ENCODE results near the gene METTL24.
"Not testable (repeated sequence)": the region's sequence is repeated elsewhere in the genome, so short reads cannot be mapped to it uniquely, and the experiment has no call there.

METTL24 gene

GRCh38 chr6:110309432-110309831 is 48.7 kb downstream of the METTL24 start:
- not testable (repeated sequence) for DNase-seq

GRCh38 chr6:110307368-110307767 is 50.8 kb downstream of the METTL24 start:
- no peak for DNase-seq

GRCh38 chr6:110305832-110306231 is 52.3 kb downstream of the METTL24 start:
- DNase-seq: not testable (repeated sequence)

DNA sequence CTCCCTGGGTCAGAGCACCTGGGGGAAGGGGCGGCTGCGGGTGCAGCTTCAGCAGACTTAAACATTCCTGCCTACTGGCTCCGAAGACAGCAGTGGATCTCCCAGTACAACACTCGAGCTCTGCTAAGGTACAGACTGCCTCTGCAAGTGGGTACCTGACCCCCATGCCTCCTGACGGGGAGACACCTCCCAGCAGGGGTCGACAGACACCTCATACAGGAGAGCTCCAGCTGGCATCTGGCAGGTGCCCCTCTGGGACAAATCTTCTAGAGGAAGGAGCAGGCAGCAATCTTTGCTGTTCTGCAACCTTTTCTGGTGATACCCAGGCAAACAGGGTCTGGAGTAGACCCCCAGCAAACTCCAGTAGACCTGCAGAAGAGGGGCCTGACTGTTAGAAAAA is 54.5 kb downstream of the METTL24 start:
- not testable (repeated sequence) for DNase-seq

GRCh38 chr6:110298916-110299315 is 59.2 kb downstream of the METTL24 start:
- DNase-seq: no peak

DNA sequence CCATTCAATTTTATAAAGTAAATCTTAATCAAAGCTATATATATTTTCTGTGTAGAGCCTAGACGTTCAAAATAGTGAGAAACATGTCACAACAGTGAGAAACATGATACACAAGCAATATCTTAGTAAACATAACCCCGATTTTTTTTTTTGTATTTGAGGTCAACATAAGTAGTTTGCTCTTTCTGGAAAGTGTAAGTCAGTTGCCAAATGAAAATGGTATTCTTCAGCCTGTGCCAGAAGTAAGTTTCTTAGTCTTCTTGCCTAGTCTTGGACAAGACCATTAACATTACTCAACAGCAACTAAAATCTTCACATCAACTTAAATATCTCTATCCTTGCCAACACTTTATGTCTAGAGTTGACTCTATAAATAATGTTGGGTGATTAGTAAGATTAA is 59.7 kb downstream of the METTL24 start:
- no peak for DNase-seq

DNA sequence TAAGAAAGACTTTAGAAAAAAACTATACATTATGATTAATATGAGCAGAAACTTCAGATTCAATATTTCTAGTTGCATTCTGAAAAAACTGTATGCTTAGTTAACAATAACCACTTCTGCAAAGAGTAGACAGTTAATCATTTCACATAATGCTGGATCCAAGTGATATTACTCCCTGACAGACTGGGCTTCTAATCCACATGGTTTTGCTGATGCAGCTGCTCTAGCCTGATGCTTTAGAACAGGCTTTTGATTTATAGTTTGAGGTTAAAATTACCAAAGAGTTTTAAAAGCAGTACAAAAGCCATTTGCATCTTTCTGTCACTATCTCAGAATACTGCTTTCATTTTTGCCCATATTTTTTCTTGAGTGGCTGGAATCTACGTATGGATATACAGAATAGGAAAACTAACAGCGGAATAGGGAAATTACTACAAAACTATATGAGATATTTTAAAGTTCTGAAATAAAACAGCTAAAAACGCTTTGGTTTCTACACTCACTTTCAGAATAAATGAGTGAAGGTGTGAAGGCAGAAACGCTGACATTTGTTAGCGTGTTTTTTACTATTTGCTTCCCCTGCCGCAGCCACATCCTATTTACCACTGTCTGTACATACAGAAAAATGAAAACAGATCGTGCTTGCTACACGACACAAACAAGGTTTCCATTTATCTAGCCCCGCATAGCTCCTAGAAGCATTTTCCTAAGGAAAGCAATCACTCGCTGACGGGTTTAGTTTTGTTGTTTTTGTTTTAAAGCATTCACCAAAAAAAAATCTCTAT is 61.7 kb downstream of the METTL24 start:
- no peak for DNase-seq

- no peak for DNase-seq
Measured at GRCh38 chr6:110295451-110296165, 62.5 kb downstream of the METTL24 start.

- no peak for DNase-seq
Measured at GRCh38 chr6:110287462-110288341, 70.4 kb downstream of the METTL24 start.

DNA sequence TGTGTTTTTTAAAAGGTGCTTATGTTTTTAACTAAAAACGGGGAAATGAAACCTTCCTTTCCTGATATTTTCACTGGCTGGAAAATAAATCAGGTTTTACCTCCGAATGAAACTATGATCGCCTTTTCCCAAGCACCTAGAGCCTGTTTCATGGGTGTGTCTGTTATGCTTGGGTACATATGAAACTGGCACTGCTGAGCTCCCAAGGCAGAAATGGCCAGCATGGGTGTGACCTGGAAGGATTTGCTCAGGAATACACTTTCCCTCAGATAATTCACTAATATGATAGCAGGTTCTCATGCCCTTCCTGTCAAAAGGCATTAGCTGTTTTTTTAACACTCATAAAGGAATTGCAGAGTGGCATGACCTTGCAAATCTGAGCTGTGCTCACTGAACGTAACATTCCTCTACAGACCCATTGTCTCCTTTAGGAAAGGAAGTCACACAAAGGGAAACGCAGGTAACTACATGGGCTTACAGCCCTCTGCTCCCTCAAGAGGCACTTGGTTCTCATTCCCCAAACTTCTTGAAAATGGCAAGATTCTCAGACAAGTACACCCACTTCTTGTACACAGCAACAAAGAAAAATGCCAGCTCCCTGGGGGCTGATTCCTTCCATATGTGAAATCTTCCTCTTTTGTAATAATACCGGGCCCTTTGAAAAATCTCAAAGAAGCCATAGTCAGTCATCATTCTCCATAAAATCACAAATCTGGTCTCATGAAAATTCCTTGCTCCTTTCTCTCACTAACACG is 72.7 kb downstream of the METTL24 start:
- DNase-seq: no peak

DNA sequence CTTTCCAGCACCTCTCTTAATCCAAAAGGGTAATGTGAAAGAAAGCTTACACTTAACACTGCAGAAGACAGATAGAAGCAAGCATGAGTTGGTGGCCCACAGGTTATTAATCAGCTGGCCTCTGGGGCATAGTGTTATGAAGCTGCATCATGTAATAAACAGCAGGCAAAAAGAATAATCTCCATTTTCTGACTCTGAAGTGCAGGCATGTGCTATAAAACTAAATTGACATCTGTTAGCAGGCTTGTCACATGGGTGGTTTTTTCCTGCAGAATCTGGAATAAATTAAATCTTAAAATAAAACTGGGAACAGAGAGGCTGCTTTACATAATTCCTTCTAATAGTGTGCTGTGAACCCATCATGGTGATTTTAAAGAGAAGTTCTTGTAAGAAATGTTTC is 73.3 kb downstream of the METTL24 start:
- DNase-seq: no peak

DNA sequence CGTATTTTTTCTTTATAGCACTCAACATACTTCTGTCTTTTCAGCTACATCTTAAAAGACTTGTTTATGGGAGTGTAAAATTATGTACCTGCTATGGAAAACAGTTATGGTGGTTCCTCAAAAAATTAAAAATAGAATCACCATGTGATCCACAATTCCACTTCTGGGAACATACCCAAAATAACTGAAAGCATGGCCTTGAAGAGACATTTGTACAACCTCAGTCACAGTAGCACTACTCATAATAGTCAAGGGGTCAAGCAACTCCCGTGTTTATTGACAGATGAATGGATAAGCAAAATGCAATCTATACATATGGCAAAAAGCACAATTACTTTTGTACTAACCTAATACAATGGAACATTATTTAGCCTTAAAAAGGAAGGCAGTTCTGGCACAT is 74.5 kb downstream of the METTL24 start:
- no peak for DNase-seq

- DNase-seq: no peak
Measured at GRCh38 chr6:110282412-110282811, 75.7 kb downstream of the METTL24 start.

DNA sequence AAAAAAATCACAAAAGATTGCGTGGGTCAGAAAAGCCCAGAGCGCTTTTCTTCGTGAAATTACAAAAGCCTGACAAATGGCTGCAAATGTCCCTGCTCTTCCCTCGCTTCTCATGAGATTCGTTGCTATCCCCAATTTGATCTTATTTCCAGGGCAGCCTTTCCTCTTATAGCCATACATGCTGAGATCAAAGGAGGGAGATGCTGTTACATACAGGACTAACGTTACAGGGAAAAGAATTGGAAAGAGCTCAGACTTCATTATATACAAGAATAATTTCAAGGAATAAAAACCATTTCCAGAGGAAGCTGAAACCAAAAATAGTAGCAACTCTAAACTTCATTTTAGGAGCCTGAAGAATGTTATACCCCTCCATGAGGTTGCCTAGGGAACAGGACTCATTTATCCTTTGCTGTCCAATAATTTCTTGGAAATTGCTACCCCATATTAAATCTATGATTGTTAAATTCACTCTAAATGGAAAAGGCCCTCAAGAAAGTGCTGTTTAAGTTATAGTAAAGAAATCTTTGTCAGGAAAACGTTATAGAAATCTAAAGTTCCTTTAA is 81.0 kb downstream of the METTL24 start:
- no peak for DNase-seq

DNA sequence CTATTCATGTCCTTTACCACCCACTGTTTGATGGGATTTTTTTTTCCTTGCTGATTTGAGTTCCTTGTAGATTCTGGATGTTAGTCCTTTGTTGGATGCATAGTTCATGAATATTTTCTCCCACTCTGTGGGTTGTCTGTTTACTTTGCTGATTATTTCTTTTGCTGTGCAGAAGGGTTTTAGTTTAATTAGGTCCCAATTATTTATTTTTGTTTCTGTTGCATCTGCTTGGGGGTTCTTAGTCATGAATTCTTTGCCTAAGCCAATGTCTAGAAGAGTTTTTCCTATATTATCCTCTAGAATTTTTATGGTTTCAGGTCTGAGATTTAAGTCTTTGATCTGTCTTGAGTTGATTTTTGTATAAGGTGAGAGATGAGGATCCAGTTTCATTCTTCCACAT is 85.4 kb downstream of the METTL24 start:
- not testable (repeated sequence) for DNase-seq

- DNase-seq: no peak
Measured at GRCh38 chr6:110271732-110272022, 86.5 kb downstream of the METTL24 start.

GRCh38 chr6:110270165-110270564 is 88.0 kb downstream of the METTL24 start:
- peak; percentile 6 for DNase-seq

- no peak for DNase-seq
Measured at GRCh38 chr6:110269623-110270022, 88.5 kb downstream of the METTL24 start.

GRCh38 chr6:110266996-110267395 is 91.2 kb downstream of the METTL24 start:
- no peak for DNase-seq

- no peak for DNase-seq
Measured at GRCh38 chr6:110265273-110265672, 92.9 kb downstream of the METTL24 start.

DNA sequence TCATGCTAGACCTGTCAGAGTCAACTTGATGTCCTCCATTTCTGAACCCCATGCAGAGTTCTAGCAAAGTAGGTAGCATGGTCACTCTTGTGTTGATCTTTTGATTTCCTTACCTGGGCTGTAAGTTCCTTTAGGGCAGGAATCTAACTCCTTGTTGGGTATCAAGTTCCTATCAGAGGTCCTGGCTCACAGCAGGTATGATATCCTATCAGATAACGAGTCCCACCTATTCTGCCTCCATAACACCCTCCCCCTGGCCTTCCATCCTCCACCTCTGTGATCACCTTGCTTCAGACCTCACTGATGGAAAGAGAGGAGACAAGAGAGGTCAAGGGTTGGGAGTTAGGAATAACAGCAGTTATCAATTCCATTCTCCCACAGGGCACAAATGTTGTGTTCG is 101.8 kb downstream of the METTL24 start:
- no peak for DNase-seq

- DNase-seq: no peak
Measured at GRCh38 chr6:110255211-110255750, 102.9 kb downstream of the METTL24 start.
